ENCODE results near the gene ASPHD1.

GRCh38 chr16:29921034-29921385 lies 20.7 kb downstream of the ASPHD1 start:
- TF ChIP-seq SIN3A (IDR thresholded peaks at IDR 0.05; ENCODE audit: borderline replicate concordance, insufficient read depth, low read length) (no peak), POLR2AphosphoS5 (IDR thresholded peaks at IDR 0.05; ENCODE audit: low read depth, low read length) (no peak)

All from PFSK-1 (cell line).